ENCODE measurements around the gene BASP1. TPM values are rescaled to one million over a fixed set of nuclear protein-coding genes. Genes with fewer than 3 reads are reported as not detected.

BASP1 gene
- total RNA-seq, 2 experiments from 2014 or later, result 0.13 TPM; not detected in 1

DNA sequence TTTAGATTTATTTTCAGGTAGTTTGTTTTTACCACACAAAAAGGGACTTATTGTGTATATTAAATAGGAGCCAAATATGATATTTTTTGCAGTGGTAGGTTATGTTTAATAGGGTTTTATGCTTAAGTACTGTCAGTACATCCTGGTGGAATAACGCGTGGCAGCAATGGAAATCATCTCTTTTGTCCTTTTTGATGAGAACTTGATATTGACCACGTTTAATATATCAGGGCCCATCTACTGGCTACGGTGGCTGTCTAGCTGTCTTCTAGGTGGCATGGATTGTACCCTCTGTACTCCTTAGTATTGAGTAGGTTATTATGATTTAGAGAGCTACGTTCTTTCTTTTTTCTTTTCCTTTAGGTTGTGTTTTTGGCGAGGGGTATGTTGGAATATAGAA is 2.6 kb downstream of the BASP1 start:
- ChIA-PET POLR2A (no interaction called here), CTCF (no interaction called here)

DNA sequence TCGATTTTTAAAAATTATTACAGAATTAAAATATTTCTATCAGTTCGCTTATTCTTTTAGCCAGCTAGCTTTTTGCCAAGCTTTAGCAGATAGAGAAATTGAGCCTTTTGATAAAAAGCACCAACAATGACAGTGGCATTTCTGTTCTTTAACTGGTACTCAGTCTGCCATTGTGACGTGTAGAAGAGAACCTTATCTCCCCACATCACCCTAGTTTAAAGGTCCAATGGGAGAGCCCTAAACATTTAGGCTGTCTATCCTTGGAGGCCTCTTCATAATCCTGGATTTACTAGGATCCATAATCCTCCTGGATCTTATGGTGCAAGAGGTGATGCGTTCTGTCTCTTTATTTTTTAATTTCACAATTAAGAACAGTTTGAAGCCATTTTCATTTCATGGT is 3.0 kb downstream of the BASP1 start:
- CTCF ChIA-PET, result no interaction called here
- POLR2A ChIA-PET, result no interaction called here

DNA sequence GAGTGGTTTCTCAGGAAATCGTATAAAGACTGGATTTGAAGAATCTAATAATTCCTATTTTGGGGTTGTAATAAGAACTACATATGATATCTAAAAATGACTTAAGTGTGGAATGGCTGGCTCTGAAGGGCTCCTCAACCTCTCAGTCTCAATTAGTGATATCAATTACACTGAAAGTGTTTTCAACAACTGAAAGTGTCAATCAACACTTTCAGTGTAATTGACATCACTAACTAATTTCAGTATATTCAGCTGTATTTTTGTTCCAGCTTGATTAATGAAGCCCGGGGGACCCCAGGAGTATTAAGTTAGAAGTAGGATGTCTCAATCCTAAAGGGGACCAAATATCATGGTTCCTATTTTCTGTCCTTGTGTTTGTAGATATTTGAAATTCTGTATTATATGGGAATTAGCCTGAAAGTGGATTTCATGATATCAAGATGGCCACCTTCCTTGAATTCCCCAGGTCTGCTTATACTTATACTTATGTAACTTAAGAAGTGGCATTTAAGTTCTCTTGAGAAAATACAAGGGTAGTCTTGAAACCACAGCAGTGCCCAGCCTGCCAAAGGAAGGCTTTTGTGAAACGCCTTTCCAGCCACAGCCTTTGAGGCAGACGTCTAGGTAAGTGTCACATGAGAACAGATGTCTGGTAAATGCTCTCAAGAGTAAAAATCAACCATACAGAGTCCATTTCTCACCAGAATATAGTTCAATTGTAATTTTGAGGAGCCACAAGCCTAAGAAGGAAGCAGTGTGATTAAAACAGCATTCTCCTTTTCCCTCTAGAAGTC is 4.6 kb downstream of the BASP1 start:
- CTCF ChIA-PET, result no interaction called here
- POLR2A ChIA-PET, result no interaction called here

DNA sequence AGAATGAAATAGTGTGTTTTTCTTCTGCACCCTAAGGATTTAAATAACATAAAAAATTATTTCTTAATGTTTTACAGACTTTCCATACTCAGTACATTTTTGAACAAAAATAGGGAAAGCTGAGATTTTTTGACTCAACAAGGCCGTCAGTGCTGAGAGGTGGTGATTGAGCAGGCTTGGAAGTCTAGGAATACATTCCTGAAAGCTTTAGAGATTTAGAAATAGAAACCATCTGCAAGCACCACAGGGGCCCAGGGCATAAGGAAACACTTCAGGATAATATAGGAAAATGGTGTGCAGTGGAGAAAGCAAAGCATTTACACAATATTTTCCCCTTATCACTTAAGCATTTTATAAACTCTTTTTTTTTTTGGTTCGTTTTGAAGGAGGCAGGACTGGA is 5.2 kb downstream of the BASP1 start:
- ChIA-PET POLR2A (no interaction called here), CTCF (no interaction called here)

DNA sequence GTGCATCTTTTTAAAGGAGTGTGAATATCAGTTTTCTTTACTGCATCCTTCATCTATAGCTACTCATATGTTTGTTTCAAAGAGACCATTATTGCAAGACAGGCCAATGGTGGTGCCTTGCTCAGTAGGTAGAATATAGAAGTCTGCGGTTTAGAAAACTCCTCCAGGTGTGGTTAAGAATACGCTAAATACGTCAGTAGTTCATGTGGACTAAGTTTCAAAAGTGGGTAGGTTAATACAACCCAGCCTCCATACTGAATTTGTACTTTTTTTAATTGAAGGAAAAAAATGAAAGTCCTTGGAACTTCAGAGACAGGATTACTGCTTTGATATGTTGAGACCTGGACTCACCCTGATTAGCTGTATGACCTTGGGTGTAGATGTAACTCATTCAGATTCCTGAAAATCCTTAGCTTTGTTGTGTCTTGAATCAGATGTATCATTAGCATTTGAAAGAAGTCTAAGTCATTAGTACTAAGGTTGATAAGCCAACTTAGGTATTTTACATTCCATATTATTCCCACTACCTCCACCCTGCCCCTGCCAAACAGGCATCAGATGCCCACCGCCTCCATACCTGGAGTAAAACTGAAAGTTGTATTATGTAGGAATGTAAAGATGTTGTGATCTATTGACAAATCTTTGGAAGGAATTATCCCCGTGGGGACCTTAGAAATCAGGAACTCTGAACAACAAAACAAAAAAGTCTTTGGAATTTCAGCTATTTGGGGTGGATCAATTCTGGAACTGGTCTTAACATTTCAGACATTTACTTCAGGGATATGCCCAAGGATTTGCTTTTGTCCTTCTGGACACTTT is 6.1 kb downstream of the BASP1 start:
- ChIA-PET CTCF (no interaction called here), POLR2A (no interaction called here)

DNA sequence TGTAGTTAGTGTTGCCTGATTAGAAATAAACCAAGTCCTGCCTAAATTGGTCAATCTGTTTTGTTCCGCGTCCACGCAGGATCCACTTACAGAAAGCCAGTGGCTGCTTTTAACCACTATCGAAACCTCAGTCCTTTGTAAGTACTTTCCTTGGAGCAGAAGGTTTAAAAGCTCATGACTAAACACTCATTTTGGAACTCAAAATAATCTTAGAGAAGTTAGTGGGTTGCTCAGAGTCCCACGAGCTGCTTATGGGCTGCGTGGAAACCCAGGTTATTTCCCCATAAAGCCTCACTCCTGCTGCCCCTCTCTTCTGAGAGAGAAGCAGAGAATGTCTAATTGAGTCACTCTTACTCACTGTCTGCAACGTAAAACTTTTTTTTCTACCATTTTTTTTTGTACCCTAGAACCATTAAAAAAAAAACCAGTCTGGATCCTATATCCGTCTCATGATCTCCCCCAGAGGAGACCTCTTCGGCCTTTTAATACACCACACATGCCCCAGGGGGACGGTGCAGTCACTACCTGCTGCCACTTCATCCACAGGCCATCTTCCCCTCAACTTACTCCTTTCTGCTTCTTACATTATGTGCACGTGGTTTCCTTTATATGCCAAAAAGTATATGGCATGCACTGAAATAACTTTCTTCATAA is 7.6 kb downstream of the BASP1 start:
- ChIA-PET POLR2A (no interaction called here), CTCF (no interaction called here)

DNA sequence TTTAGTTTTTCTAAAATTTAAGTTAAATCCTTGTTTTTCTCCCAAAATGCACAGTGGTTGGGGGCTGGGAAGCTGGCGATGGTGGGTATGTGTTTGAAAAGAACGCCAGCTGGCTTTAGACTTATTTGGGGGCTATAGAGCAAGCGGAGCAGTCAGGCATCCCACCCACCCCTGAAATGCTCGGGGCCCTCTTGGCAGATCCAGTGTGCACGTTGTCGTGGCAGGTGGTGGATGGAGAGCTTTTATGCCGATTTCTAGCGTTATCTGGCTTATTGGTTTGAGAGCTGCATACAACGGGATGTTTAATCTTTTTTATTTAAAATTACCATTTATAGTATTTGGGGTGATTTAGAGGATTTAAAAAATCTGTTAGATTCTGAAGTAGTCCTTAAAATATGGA is 8.1 kb downstream of the BASP1 start:
- ChIA-PET CTCF (no interaction called here), POLR2A (no interaction called here)

DNA sequence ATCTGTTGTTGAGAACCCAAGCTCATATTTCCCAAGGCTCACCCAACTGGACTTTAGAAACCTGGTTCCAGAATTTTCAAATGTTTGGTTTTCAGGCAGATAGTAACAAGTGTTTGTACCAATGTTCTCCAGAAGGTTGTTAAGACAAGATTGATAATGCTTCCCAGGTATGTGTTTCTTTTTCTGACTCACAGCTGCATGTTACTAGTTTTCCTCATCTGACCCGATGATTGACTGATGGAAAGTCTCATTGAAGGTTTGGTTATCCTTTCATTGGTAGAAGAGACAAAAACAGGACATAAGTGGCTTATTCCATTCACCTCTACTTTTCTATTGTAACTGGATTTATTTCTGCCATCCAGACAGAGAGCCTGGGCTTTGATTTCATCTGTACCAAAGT is 10.4 kb downstream of the BASP1 start:
- ChIA-PET CTCF (no interaction called here), POLR2A (no interaction called here)

DNA sequence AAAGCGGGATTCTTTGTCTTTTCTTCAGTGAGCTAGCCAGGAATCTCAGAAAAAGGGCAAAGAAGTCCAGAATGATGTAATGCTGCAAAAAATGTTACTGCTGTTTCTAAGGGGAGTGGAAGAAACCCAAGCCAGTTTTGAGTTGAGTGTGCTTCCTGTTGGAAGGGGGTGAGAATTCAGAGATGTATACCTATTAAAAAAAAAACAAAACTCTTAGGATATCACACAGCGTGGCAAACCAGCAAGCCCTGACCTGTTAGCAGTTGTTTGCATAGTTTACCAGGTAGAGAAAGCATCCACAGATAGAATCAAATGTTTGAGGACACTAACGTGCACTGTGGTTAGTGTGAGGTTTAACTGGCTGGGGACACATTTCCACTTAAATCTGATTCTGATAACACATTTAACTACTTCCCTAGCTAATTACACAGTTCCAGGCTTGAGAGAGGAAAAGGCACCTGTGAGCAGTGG is 11.4 kb downstream of the BASP1 start:
- ChIA-PET POLR2A (no interaction called here), CTCF (no interaction called here)

DNA sequence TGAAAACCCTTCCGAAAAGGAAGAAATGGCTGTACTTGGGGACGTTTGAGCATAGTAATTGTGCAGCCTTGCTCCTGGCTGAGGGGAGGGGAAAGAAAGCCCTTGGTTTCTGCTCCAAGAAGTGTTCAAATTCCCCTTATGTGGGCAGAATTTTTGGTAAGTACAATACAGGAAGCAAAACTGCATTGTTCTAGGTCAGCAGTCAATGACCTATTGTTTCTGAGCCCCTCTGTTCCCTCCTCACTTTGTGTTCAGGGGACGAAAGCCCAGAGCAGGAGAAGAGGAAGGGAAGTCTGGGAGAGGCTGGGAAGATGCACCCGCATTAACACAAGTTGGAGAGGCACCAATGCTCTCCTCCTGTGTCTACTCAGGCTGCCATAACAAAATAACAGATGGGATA is 11.9 kb downstream of the BASP1 start:
- ChIA-PET CTCF (no interaction called here), POLR2A (no interaction called here)

DNA sequence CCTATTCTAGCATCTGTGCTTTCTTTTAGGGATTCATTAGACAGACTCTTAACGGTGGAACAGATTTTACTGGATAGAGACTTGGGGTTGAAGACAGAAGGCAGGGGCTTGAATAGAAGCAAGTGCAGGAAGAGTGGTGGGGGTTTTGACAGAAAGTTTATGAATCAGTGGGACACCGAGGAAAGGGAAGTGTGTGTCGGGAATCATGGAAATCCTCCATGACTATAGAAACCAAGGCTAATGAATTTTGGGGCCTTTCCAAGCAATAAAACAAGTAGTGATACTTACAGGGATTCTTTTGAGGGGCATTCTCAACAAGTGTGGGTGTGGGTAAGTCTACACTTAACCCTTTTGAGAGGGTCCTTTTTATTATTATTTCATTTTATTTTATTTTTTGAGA is 12.8 kb downstream of the BASP1 start:
- ChIA-PET POLR2A (no interaction called here), CTCF (no interaction called here)

DNA sequence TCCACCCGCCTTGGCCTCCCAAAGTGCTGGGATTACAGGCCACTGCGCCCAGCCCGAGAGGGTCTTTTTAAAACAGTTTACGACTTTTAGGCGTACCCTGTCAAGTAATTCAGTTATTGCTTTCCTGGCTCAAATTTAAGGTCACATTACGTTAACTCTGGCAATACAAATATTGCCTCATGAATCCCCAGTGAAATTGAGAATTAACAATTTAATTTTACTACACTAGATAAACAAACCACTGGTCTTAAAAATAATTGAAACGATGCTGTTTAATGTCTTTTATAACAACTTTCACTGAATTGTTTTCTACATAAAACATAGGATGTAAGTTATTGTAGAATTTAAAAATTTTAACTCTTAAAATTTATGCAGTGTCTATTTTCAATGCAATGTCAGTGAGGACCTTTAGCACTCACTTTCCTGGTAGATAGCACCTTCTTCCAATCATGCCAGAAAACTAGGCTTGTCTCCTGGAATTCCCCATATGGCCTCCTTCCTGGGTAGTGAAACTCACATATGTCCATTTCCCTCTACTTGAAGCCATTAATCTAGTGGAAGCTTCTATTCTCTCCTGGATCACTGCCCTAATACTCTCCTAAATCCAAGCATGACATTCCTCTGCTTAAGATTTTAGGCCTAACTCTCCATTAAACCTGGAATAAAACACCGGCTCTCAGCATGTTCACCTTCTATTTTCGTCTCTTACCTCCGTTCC is 13.5 kb downstream of the BASP1 start:
- POLR2A ChIA-PET, result no interaction called here
- CTCF ChIA-PET, result no interaction called here

DNA sequence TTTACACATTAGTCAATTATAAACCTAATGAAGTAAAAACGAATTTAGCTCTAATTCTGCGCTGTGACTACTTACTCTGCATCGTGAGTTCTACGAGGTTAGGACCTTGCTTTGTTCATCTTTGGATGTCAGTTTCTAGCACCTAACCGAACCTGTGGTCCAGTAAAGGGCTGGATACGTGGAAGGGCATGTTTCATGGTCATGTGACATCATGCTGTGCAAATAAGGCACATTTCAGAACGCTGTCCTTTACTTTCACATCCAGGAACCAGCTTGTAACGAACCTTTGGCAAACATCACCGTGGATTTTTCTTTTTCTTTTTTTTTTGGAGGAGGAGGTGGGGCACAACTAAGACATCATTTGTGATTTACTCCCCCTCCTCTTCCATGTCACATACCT is 15.0 kb downstream of the BASP1 start:
- ChIA-PET POLR2A (no interaction called here), CTCF (interaction anchor here (0.6 kb wide), 1 partner anchor 61 kb away, joined by 3 read pairs; no protein-coding TSS in a partner anchor)

DNA sequence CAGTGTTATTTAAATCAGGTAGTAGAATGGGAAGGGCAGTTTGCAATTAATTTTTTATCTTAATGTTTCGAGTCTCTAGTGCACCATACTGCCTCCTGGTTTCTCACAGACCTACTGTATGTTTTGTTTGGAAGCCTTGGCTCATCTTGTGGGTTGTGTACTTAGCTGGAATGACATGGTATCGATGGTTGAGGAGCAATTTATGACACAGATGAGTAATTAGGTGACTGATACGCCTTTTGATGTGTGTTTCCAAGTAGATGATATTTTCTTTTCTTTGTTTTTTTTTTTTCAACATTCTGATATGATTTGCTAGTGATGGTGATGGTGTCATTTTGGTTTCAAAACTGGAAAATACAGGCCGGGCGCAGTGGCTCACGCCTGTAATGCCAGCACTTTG is 16.1 kb downstream of the BASP1 start:
- ChIA-PET POLR2A (no interaction called here), CTCF (no interaction called here)

DNA sequence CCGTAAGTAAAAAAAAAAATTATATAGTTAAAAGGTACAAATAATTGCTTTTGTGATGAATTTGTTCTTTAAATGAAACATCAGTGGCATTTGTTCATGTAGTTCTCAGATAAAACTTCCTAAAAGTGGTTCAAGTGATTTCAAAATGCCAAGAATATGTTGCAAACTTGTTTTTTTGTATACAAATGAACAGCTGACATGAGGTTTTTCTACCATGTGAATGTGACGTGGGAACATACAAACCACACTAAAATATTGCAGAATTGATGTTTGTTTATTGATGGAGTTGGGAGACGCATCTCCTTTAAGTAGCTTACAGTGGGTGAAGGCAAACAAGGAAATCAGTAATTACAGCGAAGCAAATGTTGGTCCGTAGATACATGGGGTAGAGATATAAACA is 16.9 kb downstream of the BASP1 start:
- CTCF ChIA-PET, result no interaction called here

DNA sequence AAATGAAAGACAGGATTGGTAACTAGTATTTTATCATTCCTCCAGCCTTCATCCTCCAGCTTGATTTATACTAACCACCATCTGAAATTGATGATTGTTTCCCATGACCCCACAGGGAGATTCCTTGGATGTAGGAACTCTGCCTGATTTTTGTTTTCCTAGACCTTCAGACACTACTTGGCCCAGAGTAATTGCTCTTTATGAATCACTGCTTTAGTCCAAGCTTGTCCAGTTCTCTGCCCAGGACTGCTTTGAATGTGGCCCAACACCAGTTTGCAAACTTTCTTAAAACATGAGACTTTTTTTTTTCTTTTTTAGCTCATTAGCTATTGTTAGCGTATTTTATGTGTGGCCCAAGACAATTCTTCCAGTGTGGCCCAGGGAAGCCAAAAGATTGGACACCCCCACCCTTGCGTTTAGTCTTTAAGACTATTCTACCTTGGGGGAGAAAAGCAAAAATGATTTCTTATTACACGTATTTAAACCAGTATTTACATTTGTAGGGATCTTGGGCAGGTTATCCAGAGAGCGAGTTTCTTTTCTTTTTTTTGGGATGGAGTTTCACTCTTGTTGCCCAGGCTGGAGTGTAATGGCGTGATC is 18.4 kb downstream of the BASP1 start:
- CTCF ChIA-PET, result no interaction called here

More for the DNA sequence above, 16.9 kb downstream of the BASP1 start:
- POLR2A ChIA-PET, result no interaction called here

DNA sequence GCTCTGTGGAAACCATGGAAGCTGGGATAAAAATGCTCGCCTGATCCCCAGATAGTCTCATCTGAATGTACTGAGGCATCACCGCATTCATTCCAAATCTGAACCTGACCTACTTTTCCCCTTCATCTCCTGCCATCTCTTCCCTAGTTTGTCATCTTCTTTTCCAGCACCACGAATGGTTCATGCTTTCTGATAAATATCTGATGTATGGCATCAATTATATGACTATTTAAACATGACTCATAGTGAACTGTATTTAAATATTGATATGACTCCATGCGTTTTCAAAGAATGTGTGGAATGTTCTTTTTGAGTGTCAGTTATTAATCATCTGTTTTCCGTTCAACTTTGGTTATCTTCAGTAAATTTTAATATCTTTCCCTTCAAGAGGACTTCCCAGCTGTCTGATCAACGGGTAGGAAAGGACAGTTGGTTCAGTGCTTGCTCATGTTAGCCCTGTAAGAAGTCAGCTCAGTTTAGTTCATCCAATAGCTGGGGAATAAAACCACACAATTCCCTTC is 21.1 kb downstream of the BASP1 start:
- ChIA-PET CTCF (no interaction called here), POLR2A (no interaction called here)

More for the DNA sequence above, 18.4 kb downstream of the BASP1 start:
- POLR2A ChIA-PET, result no interaction called here

DNA sequence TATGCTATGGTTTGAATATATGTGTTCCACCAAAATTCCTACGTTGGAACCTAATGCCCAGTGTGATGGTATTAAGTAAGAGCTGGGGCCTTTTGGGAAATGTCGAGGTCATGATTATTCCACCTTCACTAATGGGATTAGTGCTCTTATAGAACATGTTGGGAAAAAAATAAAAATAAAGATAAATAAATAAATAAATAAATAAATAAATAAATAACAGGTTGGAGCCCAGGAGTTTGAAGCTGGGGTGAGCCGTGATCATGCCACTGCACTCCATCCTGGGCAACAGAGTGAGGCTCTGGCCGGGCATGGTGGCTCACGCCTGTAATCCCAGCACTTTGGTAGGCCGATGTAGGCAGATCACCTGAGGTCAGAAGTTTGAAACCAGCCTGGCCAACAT is 22.5 kb downstream of the BASP1 start:
- CTCF ChIA-PET, result no interaction called here
- POLR2A ChIA-PET, result no interaction called here

DNA sequence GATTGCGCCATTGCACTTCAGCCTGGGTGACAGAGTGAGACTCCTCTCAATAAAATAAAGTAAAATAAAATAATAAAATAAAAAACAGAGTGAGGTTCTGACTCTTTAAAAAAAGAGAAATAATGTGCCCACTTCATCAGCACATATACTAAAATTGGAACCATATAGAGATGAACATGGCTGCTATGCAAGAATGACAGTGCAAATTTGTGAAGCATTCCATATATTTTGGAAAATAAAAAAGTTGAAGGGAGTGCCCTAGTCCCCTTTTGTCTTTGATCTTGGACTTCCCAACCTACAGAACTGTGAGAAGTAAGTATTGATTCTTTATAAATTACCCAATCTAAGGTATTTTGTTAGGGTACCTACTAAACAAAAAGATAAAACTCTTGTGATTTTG is 23.1 kb downstream of the BASP1 start:
- ChIA-PET POLR2A (no interaction called here), CTCF (no interaction called here)

DNA sequence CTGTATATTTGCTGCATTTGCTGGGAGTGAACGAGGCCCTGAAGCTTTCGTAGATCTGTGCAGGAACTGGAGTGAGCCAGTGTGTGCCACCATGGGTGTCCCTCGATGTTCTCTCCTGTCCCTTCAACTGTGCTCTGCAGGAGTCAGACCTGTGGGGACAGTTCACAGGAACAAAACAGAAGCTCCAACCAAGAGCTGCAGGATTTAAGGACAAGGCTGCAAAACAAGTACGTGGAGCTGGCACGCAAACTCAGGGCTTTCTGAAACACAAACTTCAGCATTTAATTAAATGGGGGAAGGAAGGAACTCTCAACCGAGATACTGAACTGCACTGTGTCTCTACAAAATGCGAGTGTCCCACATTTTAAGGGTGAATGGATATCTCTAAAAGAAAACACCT is 24.2 kb downstream of the BASP1 start:
- ChIA-PET CTCF (no interaction called here), POLR2A (no interaction called here)

All from activated CD8-positive, alpha-beta memory T cell treated with anti-CD3 and anti-CD28 coated beads for 36 hours (primary cell).